Cardiac fibroblast (primary cell): ENCODE measurements around the gene EIPR1.

ENCODE experiments used
- DNase-seq, 2 donors: peaks; one replicate each; pipeline versions ENCODE4 v3.0.0 to v3.0.0-alpha.2; 2010; ENCODE audit warnings: low read depth in 2 of 2
- H3K4me3 ChIP-seq, 2 donors: replicated peaks in 1 of 2; 1 replicate in 1 of 2; 2 replicates in 1 of 2; pipeline ENCODE4 v1.5.1; 2011; ENCODE audit warnings: low read depth in 2 of 2, low read length in 2 of 2, mild to moderate bottlenecking in 2 of 2, moderate library complexity in 1 of 2
- TF ChIP-seq, protein P1 (sequence below): IDR thresholded peaks from one replicate; pipeline ENCODE4 v1.5.1; 2011; ENCODE audit warnings: low read depth, mild to moderate bottlenecking, low read length, inconsistent platforms

Gene EIPR1

DNA sequence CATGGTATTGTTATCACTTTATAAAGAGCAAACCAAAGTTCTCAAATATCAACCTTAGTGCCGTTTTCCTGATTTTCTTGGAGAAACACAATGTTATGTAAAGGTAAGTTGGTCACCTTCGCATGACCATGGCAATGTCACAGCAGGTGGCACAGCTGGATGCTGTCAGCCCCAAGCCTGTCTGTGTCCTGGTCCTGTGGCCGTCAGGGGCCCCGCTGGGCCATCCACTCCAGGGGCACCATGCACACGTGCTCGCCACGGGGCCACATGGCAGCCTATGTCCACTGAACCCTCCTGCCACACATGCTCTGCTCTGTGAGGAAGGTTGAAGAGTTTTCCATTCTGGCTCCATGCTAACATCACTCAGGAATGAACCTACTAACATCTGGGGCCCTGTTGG, 85.9 kb downstream of the EIPR1 start:
- no peak for DNase-seq
- TF ChIP-seq, protein P1, sequence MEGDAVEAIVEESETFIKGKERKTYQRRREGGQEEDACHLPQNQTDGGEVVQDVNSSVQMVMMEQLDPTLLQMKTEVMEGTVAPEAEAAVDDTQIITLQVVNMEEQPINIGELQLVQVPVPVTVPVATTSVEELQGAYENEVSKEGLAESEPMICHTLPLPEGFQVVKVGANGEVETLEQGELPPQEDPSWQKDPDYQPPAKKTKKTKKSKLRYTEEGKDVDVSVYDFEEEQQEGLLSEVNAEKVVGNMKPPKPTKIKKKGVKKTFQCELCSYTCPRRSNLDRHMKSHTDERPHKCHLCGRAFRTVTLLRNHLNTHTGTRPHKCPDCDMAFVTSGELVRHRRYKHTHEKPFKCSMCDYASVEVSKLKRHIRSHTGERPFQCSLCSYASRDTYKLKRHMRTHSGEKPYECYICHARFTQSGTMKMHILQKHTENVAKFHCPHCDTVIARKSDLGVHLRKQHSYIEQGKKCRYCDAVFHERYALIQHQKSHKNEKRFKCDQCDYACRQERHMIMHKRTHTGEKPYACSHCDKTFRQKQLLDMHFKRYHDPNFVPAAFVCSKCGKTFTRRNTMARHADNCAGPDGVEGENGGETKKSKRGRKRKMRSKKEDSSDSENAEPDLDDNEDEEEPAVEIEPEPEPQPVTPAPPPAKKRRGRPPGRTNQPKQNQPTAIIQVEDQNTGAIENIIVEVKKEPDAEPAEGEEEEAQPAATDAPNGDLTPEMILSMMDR = no peak
- H3K4me3 ChIP-seq = no peak overlapping the region

- TF ChIP-seq, protein P1 = no peak
- no peak for DNase-seq
- no peak overlapping the region for H3K4me3 ChIP-seq
Observed at GRCh38 chr2:3291113-3291512, 86.5 kb downstream of the EIPR1 start.

DNA sequence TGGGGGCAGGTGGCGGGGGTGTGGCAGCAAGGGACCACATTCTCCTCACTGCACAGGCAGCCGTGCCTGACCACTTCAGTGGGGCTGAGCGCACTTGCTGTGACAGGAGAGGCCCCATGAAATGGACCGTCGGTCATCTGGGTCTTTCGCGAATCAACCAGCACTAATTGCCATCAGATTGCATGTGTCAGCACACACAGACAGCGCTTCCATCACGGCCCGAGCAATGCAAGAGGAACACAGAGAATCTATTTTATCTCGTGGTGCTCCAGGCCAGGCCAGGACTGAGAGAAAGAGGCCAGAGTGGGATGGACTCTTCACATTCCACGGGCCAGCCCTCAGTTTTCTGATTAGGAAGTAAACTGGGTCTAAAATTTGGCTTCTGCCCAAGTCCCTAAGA, 87.0 kb downstream of the EIPR1 start:
- no peak for DNase-seq
- no peak overlapping the region for H3K4me3 ChIP-seq
- TF ChIP-seq, protein P1 = no peak

DNA sequence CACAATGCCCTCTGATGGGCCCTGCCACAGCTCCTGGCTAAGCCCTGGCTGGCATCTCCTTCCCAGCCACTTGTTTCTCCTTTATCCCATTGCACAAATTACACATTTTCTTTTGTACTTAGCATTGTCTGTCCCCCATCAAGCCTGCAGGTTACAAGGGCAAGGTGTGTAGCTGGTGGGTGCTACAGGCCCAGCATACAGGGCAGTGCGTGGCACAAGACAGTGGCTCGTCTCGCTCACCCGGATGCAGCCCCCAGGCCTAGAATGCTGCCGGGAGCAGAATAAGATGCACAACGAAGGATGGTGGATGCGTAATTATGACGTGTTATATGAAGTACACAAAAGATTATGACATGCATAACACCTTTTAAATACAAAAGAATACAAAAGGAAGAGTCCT, 87.6 kb downstream of the EIPR1 start:
- no peak for DNase-seq
- TF ChIP-seq, protein P1 = no peak
- H3K4me3 ChIP-seq = no peak overlapping the region

DNA sequence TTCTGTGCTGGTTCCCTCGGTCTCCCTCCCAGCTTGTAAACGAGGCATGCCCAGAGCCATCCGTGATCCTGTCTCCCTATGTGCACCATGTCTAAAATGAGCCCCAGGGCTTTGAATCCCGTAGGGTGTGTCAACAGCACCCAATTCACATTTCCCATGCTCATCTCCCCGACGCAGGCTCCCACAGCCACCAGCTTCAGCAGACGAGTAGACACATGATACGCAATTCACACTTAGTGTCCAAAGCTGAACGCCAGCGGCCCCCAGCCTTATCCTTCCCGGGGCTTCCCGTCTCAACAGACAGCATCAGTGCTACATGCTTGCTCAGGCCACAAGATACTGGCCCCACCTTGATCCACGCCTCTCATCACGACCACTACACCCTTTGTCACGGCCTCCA, 88.1 kb downstream of the EIPR1 start:
- DNase-seq = no peak
- TF ChIP-seq, protein P1 = no peak
- no peak overlapping the region for H3K4me3 ChIP-seq

DNA sequence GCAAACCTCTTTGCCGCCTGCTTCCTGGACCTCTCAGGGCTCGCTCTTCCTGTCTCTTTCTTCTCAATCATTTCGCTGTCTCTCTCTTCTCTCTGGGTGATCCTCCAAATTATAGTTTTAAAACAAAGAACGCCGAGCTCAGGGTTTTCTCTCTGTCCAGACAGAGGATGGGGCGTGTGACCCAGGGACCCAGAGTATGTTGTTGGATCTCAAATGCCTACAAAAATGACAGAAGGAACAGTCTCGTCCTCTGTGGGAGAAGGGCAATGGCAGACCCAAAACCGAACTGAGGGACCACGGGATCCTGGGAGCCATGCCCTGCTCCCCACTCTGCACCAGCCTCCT, 88.5 kb downstream of the EIPR1 start:
- no peak overlapping the region for H3K4me3 ChIP-seq
- TF ChIP-seq, protein P1 = no peak
- DNase-seq = no peak

GRCh38 chr2:3288470-3289170, 89.0 kb downstream of the EIPR1 start:
- TF ChIP-seq, protein P1 = no peak
- DNase-seq = no peak
- H3K4me3 ChIP-seq = no peak overlapping the region
